HG03520 (cell line): ENCODE data around the gene MOGAT2.
"Not testable (repeated sequence)": the region's sequence is repeated elsewhere in the genome, so short reads cannot be mapped to it uniquely, and the experiment has no call there.

ENCODE experiments used
- ATAC-seq: cut with Tn5 transposase; IDR thresholded peaks from one replicate; pipeline ENCODE4 v1.9.1; 2021; ENCODE audit warnings: mild to moderate bottlenecking, moderate library complexity; ENCODE audit not compliant: unreplicated experiment

Gene MOGAT2

GRCh38 chr11:75718419-75719339 is 1.0 kb downstream of the MOGAT2 start:
- ATAC-seq, result no peak

- ATAC-seq, result no peak
These were observed 2.0 kb downstream of the MOGAT2 start for GRCh38 chr11:75719340-75720239.

- no peak for ATAC-seq
These were observed 3.0 kb downstream of the MOGAT2 start for GRCh38 chr11:75720639-75721038.

GRCh38 chr11:75721852-75722668 is 4.4 kb downstream of the MOGAT2 start:
- no peak for ATAC-seq

- ATAC-seq, result no peak
These were observed 5.0 kb downstream of the MOGAT2 start for GRCh38 chr11:75722669-75723042.

GRCh38 chr11:75725547-75726320 is 8.1 kb downstream of the MOGAT2 start:
- no peak for ATAC-seq

GRCh38 chr11:75728992-75729391 is 11.4 kb downstream of the MOGAT2 start:
- no peak for ATAC-seq

GRCh38 chr11:75731095-75731494 is 13.5 kb downstream of the MOGAT2 start:
- no peak for ATAC-seq

- ATAC-seq, result no peak
These were observed 15.4 kb downstream of the MOGAT2 start for GRCh38 chr11:75733071-75733430.

GRCh38 chr11:75733431-75734107 is 15.9 kb downstream of the MOGAT2 start:
- no peak for ATAC-seq

- ATAC-seq, result no peak
These were observed 17.0 kb downstream of the MOGAT2 start for GRCh38 chr11:75734491-75735180.

GRCh38 chr11:75735181-75735845 is 17.7 kb downstream of the MOGAT2 start:
- ATAC-seq, result no peak

- no peak for ATAC-seq
These were observed 19.7 kb downstream of the MOGAT2 start for GRCh38 chr11:75737314-75737713.

GRCh38 chr11:75740681-75741080 is 23.0 kb downstream of the MOGAT2 start:
- ATAC-seq, result no peak

GRCh38 chr11:75743159-75743558 is 25.5 kb downstream of the MOGAT2 start:
- ATAC-seq, result not testable (repeated sequence)

- ATAC-seq, result no peak
These were observed 26.3 kb downstream of the MOGAT2 start for GRCh38 chr11:75743711-75744563.

- ATAC-seq, result no peak
These were observed 28.2 kb downstream of the MOGAT2 start for GRCh38 chr11:75745807-75746206.
